Endodermal cell (in vitro differentiated cells): Measurements from ENCODE around the gene TRMT1. TPM values are rescaled to one million over a fixed set of nuclear protein-coding genes. Genes with fewer than 3 reads are reported as not detected.
"Not testable (repeated sequence)": the region's sequence is repeated elsewhere in the genome, so short reads cannot be mapped to it uniquely, and the experiment has no call there.

Experiments
- DNase-seq: peaks from one replicate; pipeline ENCODE4 v3.0.0-alpha.2; 2017
- H3K27ac ChIP-seq: 2 replicates; pipeline ENCODE4 v1.5.1; 2013; ENCODE audit warnings: mild to moderate bottlenecking, low read depth, low read length, moderate library complexity
- H3K27me3 ChIP-seq: 2 replicates; pipeline ENCODE4 v1.6.1; 2013; ENCODE audit warnings: mild to moderate bottlenecking, low read length, moderate library complexity; ENCODE audit not compliant: insufficient read depth, control insufficient read depth, poor library complexity, severe bottlenecking
- H3K36me3 ChIP-seq: 2 replicates; pipeline ENCODE4 v1.7.0; 2013; ENCODE audit warnings: mild to moderate bottlenecking, low read length, moderate library complexity; ENCODE audit not compliant: control insufficient read depth, insufficient read depth
- H3K4me1 ChIP-seq: one replicate; pipeline ENCODE4 v1.7.0; 2013; ENCODE audit warnings: low read length; ENCODE audit not compliant: control insufficient read depth, insufficient read depth
- H3K4me3 ChIP-seq: 2 replicates; pipeline ENCODE4 v1.5.1; 2013; ENCODE audit warnings: mild to moderate bottlenecking, low read length, moderate library complexity
- H3K9ac ChIP-seq: 2 replicates; pipeline ENCODE4 v1.6.1; 2013; ENCODE audit warnings: mild to moderate bottlenecking, low read length, moderate library complexity; ENCODE audit not compliant: poor library complexity, severe bottlenecking; ENCODE audit errors: extremely low read depth
- H3K9me3 ChIP-seq: 2 replicates; pipeline ENCODE4 v1.6.1; 2013; ENCODE audit warnings: mild to moderate bottlenecking, low read length, moderate library complexity; ENCODE audit not compliant: control insufficient read depth
- H3K27ac Mint-ChIP-seq: 2 replicates; pipeline ENCODE4 v1.8.0; 2020; ENCODE audit warnings: mixed read lengths
- H3K27me3 Mint-ChIP-seq: 2 replicates; pipeline ENCODE4 v1.8.0; 2021; ENCODE audit warnings: mild to moderate bottlenecking, mixed read lengths; ENCODE audit not compliant: insufficient read depth
- H3K36me3 Mint-ChIP-seq: 2 replicates; pipeline ENCODE4 v1.8.0; 2020; ENCODE audit warnings: low read depth, mixed read lengths
- H3K4me1 Mint-ChIP-seq: 2 replicates; pipeline ENCODE4 v1.8.0; 2020; ENCODE audit warnings: mixed read lengths
- H3K4me3 Mint-ChIP-seq: 2 replicates; pipeline ENCODE4 v1.8.0; 2020; ENCODE audit warnings: mild to moderate bottlenecking, moderate library complexity, mixed read lengths
- H3K9me3 Mint-ChIP-seq: 2 replicates; pipeline ENCODE4 v1.8.0; 2020; ENCODE audit warnings: mild to moderate bottlenecking, mixed read lengths
- CTCF ChIP-seq: fragments of 200-600 bp; sonication (generic); conservative IDR thresholded peaks from 2 replicates; pipeline ENCODE4 v1.5.0; 2021; ENCODE audit warnings: antibody characterized with exemption, mild to moderate bottlenecking
- WGBS, 2 experiments: methylation state at CpG; one replicate each; pipeline versions ENCODE4 v1.1.5 to v1.1.7; 2013; ENCODE audit warnings: missing lambda C conversion rate in 2 of 2, mixed read lengths in 1 of 2; ENCODE audit not compliant: insufficient coverage in 1 of 2, insufficient read length in 1 of 2; 5-methylcytosine and 5-hydroxymethylcytosine counted together
- total RNA-seq, 2 donors: library from RNA; stranded (reverse); fragmentation: NEBNext Ultra II Directional in 1 of 2; extraction: Animal tissue kit (Norgen Biotek cat#: 25700) in 1 of 2; gene quantifications; 2 replicates in 1 of 2; 3 replicates in 1 of 2; pipeline ENCODE4 v1.2.1, GENCODE V29; 2021

Gene TRMT1
- total RNA-seq, 2 donors from 2014 or later, result 51.3 to 66.2 TPM

- peaks cover 4% of the 10 kb centered on the region for H3K4me1 Mint-ChIP-seq
- H3K27me3 Mint-ChIP-seq, result no peaks in the 10 kb centered on the region
Observed at GRCh38 chr19:13150931-13151604, 34.5 kb upstream of the TRMT1 start.

DNA sequence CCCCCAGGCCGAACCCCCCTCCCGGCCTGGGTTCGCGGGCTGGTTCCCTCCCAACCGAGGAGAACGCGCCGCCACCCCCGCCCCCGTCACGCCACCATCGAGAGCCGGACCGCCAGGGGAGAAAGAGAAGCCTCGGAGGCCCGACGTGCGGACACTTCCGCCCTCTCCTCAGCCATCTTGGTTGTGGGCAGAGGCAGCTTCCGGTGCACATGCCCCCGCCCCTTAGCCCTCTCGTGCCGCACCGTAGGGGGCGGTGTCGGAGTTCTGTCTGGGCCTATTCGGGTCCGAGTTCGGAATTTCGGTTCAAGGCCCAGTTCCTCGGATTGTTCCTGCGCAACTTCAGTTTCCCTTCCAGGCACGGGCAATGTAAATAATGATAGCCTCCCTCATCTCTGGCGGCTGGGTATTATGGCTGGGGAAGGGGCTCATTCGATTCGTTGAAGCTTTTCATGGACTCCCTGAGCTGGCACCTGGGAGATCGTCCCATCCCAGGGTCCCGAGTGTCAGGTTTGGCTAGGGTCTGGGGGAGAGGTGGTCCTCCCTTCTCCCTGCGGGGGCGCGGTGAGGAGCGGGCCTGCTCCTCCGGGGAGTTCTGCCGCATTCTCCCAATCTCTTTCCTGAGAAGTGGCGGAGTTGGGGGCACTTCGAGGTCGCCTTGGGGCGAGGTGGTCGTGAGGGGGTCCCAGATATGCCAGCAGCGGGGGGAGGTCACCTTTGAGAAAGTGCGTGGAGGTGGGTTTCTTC lies 33.8 kb upstream of the TRMT1 start, which contains the start of the genes IER2 and STX10:
Gene IER2 (plus strand): TSS at position 225 of the 744 bp plus-strand sequence. CDS start 2,776 bp downstream, outside the sequence.
Gene STX10 (minus strand): TSS at position 189 of the 744 bp plus-strand sequence. CDS start 202 bp downstream, outside the sequence.
- Histone ChIP-seq H3K27ac (peak within 1 kb of the TSS; percentile 80), H3K27me3 (no peaks in the 10 kb centered on the region), H3K9me3 (no peaks in the 10 kb centered on the region), H3K9ac (peak within 1 kb of the TSS; percentile 98), H3K4me3 (peak within 1 kb of the TSS; percentile 99), H3K36me3 (no peaks in the 10 kb centered on the region), H3K4me1 (no peaks in the 10 kb centered on the region)
- 0 to 1% methylated on average over 18 to 47 of the region's 51 CpGs for WGBS, 2 experiments
- peaks cover 4% of the 10 kb centered on the region for H3K4me1 Mint-ChIP-seq
- H3K9me3 Mint-ChIP-seq, result no peaks in the 10 kb centered on the region
- H3K4me3 Mint-ChIP-seq, result peak within 1 kb of the TSS; percentile 100
- H3K27ac Mint-ChIP-seq, result peak within 1 kb of the TSS; percentile 100
- H3K36me3 Mint-ChIP-seq, result peaks cover 13% of the 10 kb centered on the region
- TF ChIP-seq CTCF, result peak; percentile 63
- H3K27me3 Mint-ChIP-seq, result no peaks in the 10 kb centered on the region
- DNase-seq, result peak; percentile 97

More at GRCh38 chr19:13150931-13151604, 34.5 kb upstream of the TRMT1 start:
- Histone ChIP-seq H3K4me1 (peaks cover 3% of the 10 kb centered on the region), H3K9me3 (no peaks in the 10 kb centered on the region), H3K27ac (peak overlapping the region; percentile 80), H3K36me3 (no peaks in the 10 kb centered on the region), H3K27me3 (no peaks in the 10 kb centered on the region), H3K9ac (peak overlapping the region; percentile 98), H3K4me3 (peak overlapping the region; percentile 99)
- H3K4me3 Mint-ChIP-seq, result peak overlapping the region; percentile 100
- peak overlapping the region; percentile 100 for H3K27ac Mint-ChIP-seq
- 0 to 1% methylated on average over 16 to 34 of the region's 34 CpGs for WGBS, 2 experiments
- TF ChIP-seq CTCF, result no peak
- DNase-seq, result no peak
- H3K9me3 Mint-ChIP-seq, result no peaks in the 10 kb centered on the region
- peaks cover 13% of the 10 kb centered on the region for H3K36me3 Mint-ChIP-seq

GRCh38 chr19:13149628-13150186 lies 33.2 kb upstream of the TRMT1 start:
- Mint-ChIP-seq H3K9me3 (no peaks in the 10 kb centered on the region), H3K27ac (peak overlapping the region; percentile 100), H3K4me3 (peak overlapping the region; percentile 100), H3K36me3 (peaks cover 13% of the 10 kb centered on the region), H3K27me3 (no peaks in the 10 kb centered on the region), H3K4me1 (peaks cover 4% of the 10 kb centered on the region)
- Histone ChIP-seq H3K36me3 (no peaks in the 10 kb centered on the region), H3K9me3 (no peaks in the 10 kb centered on the region), H3K4me3 (peak overlapping the region; percentile 99), H3K27me3 (no peaks in the 10 kb centered on the region), H3K4me1 (no peaks in the 10 kb centered on the region), H3K9ac (peak overlapping the region; percentile 98), H3K27ac (no peak overlapping the region)
- peak; percentile 81 for DNase-seq
- 1 to 10% methylated on average over 7 to 46 of the region's 46 CpGs for WGBS, 2 experiments
- no peak for TF ChIP-seq CTCF

DNA sequence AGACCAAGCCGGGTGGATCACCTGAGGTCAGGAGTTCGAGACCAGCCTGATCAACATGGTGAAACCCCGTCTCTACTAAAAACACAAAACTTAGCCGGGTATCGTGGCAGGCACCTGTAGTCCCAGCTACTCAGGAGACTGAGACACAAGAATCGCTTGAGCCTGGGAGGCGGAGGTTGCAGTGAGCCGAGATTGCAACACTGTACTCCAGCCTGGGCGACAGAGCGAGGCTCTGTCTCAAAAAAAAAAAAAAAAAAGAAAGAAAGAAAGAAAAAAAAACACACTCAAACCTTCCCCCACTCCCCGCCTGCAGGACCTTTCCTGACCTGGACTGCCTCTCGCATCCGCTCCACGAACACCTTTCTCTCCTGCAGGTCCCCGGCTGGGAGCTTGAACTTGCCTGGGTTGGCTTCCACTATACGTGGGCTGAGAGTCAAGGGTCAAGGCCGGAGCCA lies 32.7 kb upstream of the TRMT1 start:
- H3K9me3 ChIP-seq, H3K4me1 Mint-ChIP-seq, DNase-seq, H3K27ac ChIP-seq, H3K36me3 ChIP-seq, H3K27me3 ChIP-seq, H3K27me3 Mint-ChIP-seq, H3K9me3 Mint-ChIP-seq, H3K4me1 ChIP-seq, H3K27ac Mint-ChIP-seq: not testable (repeated sequence)
- Mint-ChIP-seq H3K4me3 (peak overlapping the region; percentile 100), H3K36me3 (peaks cover 10% of the 10 kb centered on the region)
- Histone ChIP-seq H3K4me3 (peak overlapping the region; percentile 99), H3K9ac (peak overlapping the region; percentile 98)
- 69 to 70% methylated on average over 6 to 17 of the region's 17 CpGs for whole genome bisulfite sequencing, 2 experiments
